Hindlimb muscle (tissue), 1 donor: ENCODE measurements around the gene KCNIP4. TPM values are rescaled to one million over a fixed set of nuclear protein-coding genes. Genes with fewer than 3 reads are reported as not detected.
A peak's percentile ranks its signal among the peaks of the same experiment; 100 is the strongest.

Experiments used
- DNase-seq: peaks from one replicate; pipeline ENCODE4 v3.0.0-alpha.2; 2013
- polyA plus RNA-seq: library from polyadenylated mRNA; unstranded; fragments of 120-200 nt; gene quantifications from one replicate; pipeline ENCODE4 v1.2.1, GENCODE V29; 2013; ENCODE audit not compliant: insufficient read length

The KCNIP4 gene
- polyA plus RNA-seq, 1 donor = 1.8 TPM

DNA sequence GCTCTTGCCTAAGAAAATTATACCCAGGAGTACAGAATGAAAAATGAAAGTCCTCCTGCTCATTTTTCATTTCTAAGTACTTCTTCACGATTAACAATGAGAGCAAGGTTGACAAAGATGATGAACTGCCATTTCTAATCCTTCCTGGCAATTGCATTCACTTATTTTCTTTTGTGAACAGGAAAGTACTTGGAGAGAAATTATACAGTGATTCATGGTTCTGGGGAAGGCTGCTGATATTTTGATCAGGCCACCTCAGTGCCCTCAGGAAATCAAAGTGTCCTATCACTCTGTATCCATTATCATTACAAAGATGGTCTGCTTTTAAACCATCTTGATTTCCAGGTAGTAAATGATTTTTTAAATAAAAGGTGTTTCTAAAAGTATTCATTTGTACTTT lies 780.9 kb downstream of the KCNIP4 start:
- no peak for DNase-seq

- DNase-seq = no peak
Measured at GRCh38 chr4:21155367-21155766, 793.2 kb downstream of the KCNIP4 start.

- no peak for DNase-seq
Measured at GRCh38 chr4:21139327-21139726, 809.2 kb downstream of the KCNIP4 start.

GRCh38 chr4:21136051-21136630 lies 812.4 kb downstream of the KCNIP4 start:
- DNase-seq = no peak

DNA sequence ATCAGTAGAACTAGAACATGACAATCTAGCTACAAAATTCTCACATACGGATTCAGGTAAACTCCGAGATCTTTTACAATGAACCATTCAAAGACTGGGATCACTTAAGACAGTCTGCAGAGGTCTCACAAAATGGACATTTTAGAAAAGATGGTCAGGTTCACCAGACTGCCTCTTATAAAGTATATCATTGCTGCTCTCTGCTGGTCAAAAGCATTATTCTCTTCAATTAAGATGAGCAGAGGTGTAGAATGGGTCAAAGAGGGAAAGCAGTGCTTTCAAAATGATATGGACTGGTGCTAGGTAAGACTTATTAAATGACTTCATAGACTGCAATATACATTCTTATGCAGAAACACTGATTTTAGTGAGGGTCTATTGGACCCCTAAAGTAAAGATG lies 813.6 kb downstream of the KCNIP4 start:
- DNase-seq = no peak

GRCh38 chr4:21130606-21131005 lies 818.0 kb downstream of the KCNIP4 start:
- no peak for DNase-seq

DNA sequence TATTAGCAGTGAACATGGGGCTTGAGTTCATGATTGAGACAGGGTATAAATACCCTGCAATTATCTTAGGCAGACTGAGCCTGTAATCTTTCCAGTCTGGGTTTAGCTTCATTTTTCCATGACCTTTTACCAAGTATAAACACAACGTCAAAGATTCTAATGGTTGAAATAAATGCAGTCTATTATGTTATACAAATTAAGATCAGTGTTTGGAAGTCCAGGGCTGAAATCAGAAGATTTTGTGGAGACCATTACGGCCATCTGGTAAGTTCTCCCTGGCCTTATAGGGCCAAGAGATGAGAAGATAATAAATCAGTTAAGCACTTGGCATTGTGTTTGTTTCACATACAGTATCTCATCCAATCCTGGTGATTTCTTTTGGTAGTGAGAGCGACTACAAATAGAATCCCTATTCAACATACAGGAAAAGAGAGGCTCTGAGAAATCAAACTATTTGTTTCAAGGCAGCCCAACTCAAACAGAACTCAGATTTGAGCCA lies 822.5 kb downstream of the KCNIP4 start:
- no peak for DNase-seq

- no peak for DNase-seq
Measured at GRCh38 chr4:21118301-21118700, 830.3 kb downstream of the KCNIP4 start.

DNA sequence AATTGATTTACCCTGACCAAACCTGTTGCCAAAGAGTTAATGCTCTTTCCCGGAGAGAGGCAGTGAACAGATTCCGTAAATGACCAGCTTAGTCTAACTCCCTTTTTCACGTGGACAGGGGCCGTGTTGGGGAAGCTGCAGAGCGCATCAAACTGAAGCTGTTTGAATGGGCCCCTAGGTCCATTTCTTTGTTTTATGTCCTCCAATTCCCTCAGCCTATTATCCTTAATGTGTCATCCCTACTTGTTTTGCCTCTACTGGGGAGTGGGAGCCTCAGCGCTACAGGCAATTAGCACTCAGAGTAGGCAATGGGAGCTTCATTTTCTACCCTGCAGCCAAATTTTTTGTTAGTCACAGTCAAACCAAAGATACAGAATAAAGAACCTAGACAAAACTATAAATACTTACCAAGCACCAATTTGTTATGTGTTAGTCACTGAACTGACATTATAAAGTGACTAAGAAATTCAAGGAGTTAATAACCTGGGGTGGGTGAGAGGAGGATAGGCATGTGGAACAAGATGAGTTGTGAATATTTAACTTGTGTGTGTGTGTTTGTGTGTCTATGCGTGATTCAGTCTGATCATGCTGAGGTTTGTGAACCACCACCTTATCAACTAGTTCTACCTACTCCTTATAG lies 830.9 kb downstream of the KCNIP4 start:
- DNase-seq = no peak

- DNase-seq = peak; percentile 22
Measured at GRCh38 chr4:21113496-21114223, 834.9 kb downstream of the KCNIP4 start.

DNA sequence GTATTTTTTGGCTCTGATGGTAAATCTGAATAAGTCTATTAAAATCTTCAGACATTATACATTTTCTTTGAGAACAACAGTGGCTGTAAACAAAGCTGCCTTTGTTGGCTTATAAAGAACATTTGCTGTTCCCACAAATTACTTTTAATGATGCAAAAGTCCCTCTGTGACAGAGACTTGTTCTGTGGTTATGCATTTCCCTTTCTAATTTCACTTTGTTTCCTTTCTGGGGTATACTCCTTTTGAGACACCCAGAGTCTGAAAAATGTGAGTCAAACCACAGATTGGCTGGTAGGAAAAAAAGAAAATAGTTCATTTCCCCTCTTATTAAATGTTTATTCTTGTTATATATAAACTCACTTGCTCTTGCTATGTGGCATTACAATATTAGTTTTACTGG lies 845.9 kb downstream of the KCNIP4 start:
- DNase-seq = no peak

DNA sequence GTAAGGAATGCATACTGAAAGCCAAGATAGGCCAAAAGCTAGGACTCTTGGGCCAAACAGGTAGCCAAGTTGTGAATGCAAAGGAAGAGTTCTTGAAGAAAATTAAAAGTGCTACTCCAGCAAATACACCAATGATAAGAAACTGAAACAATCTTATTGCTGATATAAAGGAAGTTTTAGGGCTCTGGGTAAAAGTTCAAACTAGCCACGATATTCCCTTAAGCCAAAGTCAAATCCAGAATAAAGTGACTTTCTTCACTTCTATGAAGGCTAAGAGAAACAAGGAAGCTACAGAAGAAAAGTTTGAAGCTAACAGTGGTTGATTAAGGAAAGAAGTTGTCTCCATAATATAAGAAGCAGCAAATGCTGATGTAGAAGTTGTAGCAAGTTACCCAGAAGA lies 850.7 kb downstream of the KCNIP4 start:
- no peak for DNase-seq

GRCh38 chr4:21097026-21097425 lies 851.5 kb downstream of the KCNIP4 start:
- no peak for DNase-seq

DNA sequence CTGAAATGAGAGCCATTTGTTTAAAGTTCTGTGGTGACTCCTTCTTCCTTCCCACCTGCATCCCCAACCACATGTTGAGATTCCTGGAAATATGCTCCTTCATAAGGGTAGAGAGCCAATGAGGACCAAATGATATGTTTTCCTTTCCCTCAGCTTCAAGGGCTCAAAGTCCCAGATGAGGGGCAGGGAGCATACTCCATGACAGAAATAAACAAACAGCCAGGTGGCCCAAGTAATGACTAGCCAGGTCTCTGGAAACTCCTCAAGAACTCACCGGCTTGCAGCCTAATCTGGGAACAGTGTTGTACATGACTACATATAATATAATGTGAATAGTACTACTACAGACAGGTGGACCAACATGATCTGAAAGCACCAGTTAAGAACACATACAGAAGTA lies 856.0 kb downstream of the KCNIP4 start:
- DNase-seq = no peak

DNA sequence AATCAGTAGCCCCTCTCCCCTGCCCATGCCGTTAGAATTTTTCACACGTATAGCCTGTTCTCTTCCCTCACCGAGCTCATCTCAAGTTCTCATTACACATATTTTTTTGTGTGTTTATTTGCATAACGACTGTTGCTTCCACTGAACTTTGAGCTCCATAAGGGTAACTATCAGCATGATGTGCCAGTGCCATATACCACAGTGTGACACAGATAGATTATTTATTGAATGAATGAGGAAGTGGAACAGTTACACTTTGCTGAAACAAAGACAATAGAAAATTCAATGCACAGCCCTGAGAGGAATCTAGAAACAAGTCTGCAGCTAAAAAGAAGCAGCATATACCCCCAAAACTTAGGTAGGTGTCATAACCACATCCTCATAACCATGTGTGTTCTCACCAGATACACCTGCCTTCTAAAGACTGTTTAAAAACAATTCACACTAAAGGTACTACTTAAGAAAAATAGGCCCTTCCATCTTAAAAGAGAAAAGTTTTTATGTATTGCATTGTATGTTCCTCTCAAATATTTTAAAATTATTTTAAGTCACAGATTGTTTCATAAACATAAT lies 858.4 kb downstream of the KCNIP4 start:
- no peak for DNase-seq

- DNase-seq = no peak
Measured at GRCh38 chr4:21083413-21083812, 865.2 kb downstream of the KCNIP4 start.

DNA sequence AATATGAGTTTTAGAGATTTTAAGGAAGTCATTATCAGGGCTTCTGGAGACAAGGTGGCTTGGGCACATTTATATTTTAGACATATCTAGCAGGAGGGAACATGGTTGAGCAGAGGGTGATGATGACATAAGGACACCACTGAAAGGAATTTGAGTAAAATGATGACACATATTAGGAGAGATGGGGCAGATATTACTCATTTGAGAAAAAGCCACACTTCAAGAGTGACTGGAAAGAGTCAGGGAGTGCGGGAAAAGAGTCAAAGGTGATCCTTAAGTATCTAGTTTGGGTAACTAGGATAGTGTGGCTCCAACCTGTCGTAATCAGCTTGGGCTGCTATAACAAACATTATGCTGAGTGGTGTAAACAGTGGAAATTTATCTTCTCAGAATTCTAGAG lies 870.6 kb downstream of the KCNIP4 start:
- DNase-seq = no peak

- no peak for DNase-seq
Measured at GRCh38 chr4:21067351-21067750, 881.2 kb downstream of the KCNIP4 start.

GRCh38 chr4:21061902-21062301 lies 886.7 kb downstream of the KCNIP4 start:
- no peak for DNase-seq

GRCh38 chr4:21046141-21046540 lies 902.4 kb downstream of the KCNIP4 start:
- no peak for DNase-seq

GRCh38 chr4:21045119-21045518 lies 903.5 kb downstream of the KCNIP4 start:
- no peak for DNase-seq

DNA sequence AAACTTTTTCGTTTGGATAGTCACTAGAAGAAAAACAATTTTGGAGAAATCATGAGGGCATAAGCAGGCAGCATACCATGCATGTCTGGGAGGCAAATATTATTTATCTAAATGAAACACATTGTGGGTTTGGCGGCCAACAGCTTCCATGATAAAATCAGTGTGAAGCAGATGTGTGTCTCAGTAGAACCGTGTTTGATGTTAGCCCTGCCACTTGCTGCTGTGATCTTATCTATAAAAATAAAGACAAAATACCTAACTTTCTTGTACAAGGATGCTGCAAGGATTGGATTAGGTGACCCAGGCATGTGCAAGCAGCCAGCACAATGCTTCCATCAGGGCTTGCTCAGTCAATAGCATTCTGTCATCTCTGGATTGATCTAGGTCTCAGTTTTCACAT lies 906.9 kb downstream of the KCNIP4 start:
- DNase-seq = no peak

DNA sequence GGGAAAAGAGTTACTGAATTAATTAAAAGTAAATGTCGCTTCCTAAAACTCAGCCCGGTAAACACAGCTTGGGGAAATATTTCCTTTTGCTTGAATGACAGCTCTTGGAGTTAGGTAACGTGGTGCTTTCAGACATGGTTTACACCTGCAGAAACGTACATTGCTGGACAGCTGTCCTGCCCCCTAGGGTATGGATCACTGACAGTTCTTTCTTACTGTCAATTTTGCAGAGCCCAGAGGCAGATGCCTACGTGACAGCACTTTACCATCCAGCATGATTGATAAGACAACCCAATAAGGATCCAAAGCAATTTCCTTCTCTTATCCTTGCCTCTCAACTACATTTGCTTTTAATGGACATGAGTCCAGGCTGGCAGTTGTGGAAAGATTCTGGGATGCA lies 913.8 kb downstream of the KCNIP4 start:
- DNase-seq = no peak
